SU-DHL-6 (cell line): ENCODE measurements around the gene AQP1.

Experiments
- CTCF ChIP-seq: fragments of 200-600 bp; sonication (generic); IDR thresholded peaks from one replicate; pipeline ENCODE4 v1.5.1; 2017; ENCODE audit warnings: antibody characterized with exemption, mild to moderate bottlenecking, low read length, moderate library complexity; ENCODE audit not compliant: insufficient read depth, poor library complexity, severe bottlenecking
- EZH2phosphoT487 ChIP-seq: fragments of 200-600 bp; sonication (generic), shearing (Covaris generic); conservative IDR thresholded peaks from 2 replicates; pipeline ENCODE4 v1.6.1; 2018; ENCODE audit warnings: mild to moderate bottlenecking, antibody characterized with exemption, low read length, moderate library complexity, mixed read lengths

- no peak for TF ChIP-seq CTCF
- TF ChIP-seq EZH2phosphoT487: no peak
Observed at GRCh38 chr7:30926313-30926712, 14.7 kb downstream of the AQP1 start.
